ENCODE measurements around the gene GGN.

Gene GGN

GRCh38 chr19:38401148-38401547 is 13.3 kb upstream of the GGN start:
- TF ChIP-seq CTCF (IDR thresholded peaks at IDR 0.05; ENCODE audit: borderline replicate concordance, insufficient read depth, low read depth, low read length) = no peak
- H3K4me3 ChIP-seq (ENCODE audit: low read depth, low read length) = no peak overlapping the region

- no peak for TF ChIP-seq CTCF (IDR thresholded peaks at IDR 0.05; ENCODE audit: borderline replicate concordance, insufficient read depth, low read depth, low read length)
- H3K4me3 ChIP-seq (ENCODE audit: low read depth, low read length) = no peak overlapping the region
These were observed 12.5 kb upstream of the GGN start for GRCh38 chr19:38400361-38400760.

GRCh38 chr19:38399537-38399936 is 11.7 kb upstream of the GGN start:
- no peak overlapping the region for H3K4me3 ChIP-seq (ENCODE audit: low read depth, low read length)
- TF ChIP-seq CTCF (IDR thresholded peaks at IDR 0.05; ENCODE audit: borderline replicate concordance, insufficient read depth, low read depth, low read length) = no peak

GRCh38 chr19:38399081-38399480 is 11.2 kb upstream of the GGN start:
- H3K4me3 ChIP-seq (ENCODE audit: low read depth, low read length) = no peak overlapping the region
- TF ChIP-seq CTCF (IDR thresholded peaks at IDR 0.05; ENCODE audit: borderline replicate concordance, insufficient read depth, low read depth, low read length) = no peak

- no peak for TF ChIP-seq CTCF (IDR thresholded peaks at IDR 0.05; ENCODE audit: borderline replicate concordance, insufficient read depth, low read depth, low read length)
- H3K4me3 ChIP-seq (ENCODE audit: low read depth, low read length) = peak overlapping the region; percentile 29
These were observed 7.7 kb upstream of the GGN start for GRCh38 chr19:38395381-38396114.

GRCh38 chr19:38394488-38394887 is 6.7 kb upstream of the GGN start:
- H3K4me3 ChIP-seq (ENCODE audit: low read depth, low read length) = no peak overlapping the region
- no peak for TF ChIP-seq CTCF (IDR thresholded peaks at IDR 0.05; ENCODE audit: borderline replicate concordance, insufficient read depth, low read depth, low read length)

GRCh38 chr19:38392707-38393308 is 5.0 kb upstream of the GGN start:
- TF ChIP-seq CTCF (IDR thresholded peaks at IDR 0.05; ENCODE audit: borderline replicate concordance, insufficient read depth, low read depth, low read length) = no peak
- no peak overlapping the region for H3K4me3 ChIP-seq (ENCODE audit: low read depth, low read length)
